ENCODE results near the gene TINAGL1.

The TINAGL1 gene

GRCh38 chr1:31576201-31576669 lies at the start of gene TINAGL1:
TSS of gene TINAGL1 (plus strand) at chr1:31576515. CDS start at chr1:31577149, 634 bp downstream.
- peak; percentile 46 for DNase-seq (ENCODE audit: low read depth)

GRCh38 chr1:31529999-31530684 lies 46.2 kb upstream of the TINAGL1 start:
- DNase-seq (ENCODE audit: low read depth): peak; percentile 54

- DNase-seq (ENCODE audit: low read depth): peak; percentile 79
These were observed 44.9 kb upstream of the TINAGL1 start for GRCh38 chr1:31531177-31531999.

- DNase-seq (ENCODE audit: low read depth): no peak
These were observed 44.1 kb upstream of the TINAGL1 start for GRCh38 chr1:31532173-31532572.

GRCh38 chr1:31535561-31535960 lies 40.8 kb upstream of the TINAGL1 start:
- peak; percentile 35 for DNase-seq (ENCODE audit: low read depth)

GRCh38 chr1:31539329-31539728 lies 37.0 kb upstream of the TINAGL1 start:
- no peak for DNase-seq (ENCODE audit: low read depth)

- DNase-seq (ENCODE audit: low read depth): no peak
These were observed 35.1 kb upstream of the TINAGL1 start for GRCh38 chr1:31541194-31541593.

GRCh38 chr1:31545927-31546540 lies 30.3 kb upstream of the TINAGL1 start:
- no peak for DNase-seq (ENCODE audit: low read depth)

- DNase-seq (ENCODE audit: low read depth): no peak
These were observed 27.8 kb upstream of the TINAGL1 start for GRCh38 chr1:31548534-31548906.

- DNase-seq (ENCODE audit: low read depth): peak; percentile 84
These were observed 27.2 kb upstream of the TINAGL1 start for GRCh38 chr1:31548907-31549808.

- DNase-seq (ENCODE audit: low read depth): peak; percentile 46
These were observed 26.3 kb upstream of the TINAGL1 start for GRCh38 chr1:31549809-31550620.

- no peak for DNase-seq (ENCODE audit: low read depth)
These were observed 25.1 kb upstream of the TINAGL1 start for GRCh38 chr1:31551208-31551607.

GRCh38 chr1:31552489-31552888 lies 23.8 kb upstream of the TINAGL1 start:
- no peak for DNase-seq (ENCODE audit: low read depth)

- no peak for DNase-seq (ENCODE audit: low read depth)
These were observed 19.8 kb upstream of the TINAGL1 start for GRCh38 chr1:31556481-31557006.

GRCh38 chr1:31559715-31560114 lies 16.6 kb upstream of the TINAGL1 start:
- no peak for DNase-seq (ENCODE audit: low read depth)

GRCh38 chr1:31560394-31560793 lies 15.9 kb upstream of the TINAGL1 start:
- DNase-seq (ENCODE audit: low read depth): no peak

GRCh38 chr1:31562707-31563360 lies 13.5 kb upstream of the TINAGL1 start:
- peak; percentile 80 for DNase-seq (ENCODE audit: low read depth)

- DNase-seq (ENCODE audit: low read depth): no peak
These were observed 11.7 kb upstream of the TINAGL1 start for GRCh38 chr1:31564606-31564989.

- DNase-seq (ENCODE audit: low read depth): no peak
These were observed 8.3 kb upstream of the TINAGL1 start for GRCh38 chr1:31567956-31568570.

All from ELR (cell line).